H1 (cell line): ENCODE data around the gene AGBL4. TPM values are rescaled to one million over a fixed set of nuclear protein-coding genes. Genes with fewer than 3 reads are reported as not detected.

Source experiments
- CTCF ChIA-PET: fragments of 300-600 bp; sonication (Branson Sonifier 250); formaldehyde crosslinking; loops from one replicate; lab custom pipeline; 2021; ENCODE audit not compliant: partially characterized antibody; lab: Charles Lee
- POLR2A ChIA-PET: fragments of 300-600 bp; sonication (Branson Sonifier 250); formaldehyde crosslinking; loops from one replicate; lab custom pipeline; 2021; ENCODE audit warnings: inconsistent platforms; ENCODE audit not compliant: partially characterized antibody; lab: Charles Lee
- DNase-seq, 2 experiments: peaks; one replicate each; pipeline versions ENCODE4 v3.0.0 to v3.0.0-alpha.2; 2010 to 2022; ENCODE audit warnings: low spot score in 2 of 2, low read depth in 1 of 2, mixed read lengths in 1 of 2
- FAIRE-seq: peaks from 2 replicates; lab custom pipeline; 2011; peaks lifted over from hg19 to GRCh38; lab: Jason Lieb, UNC
- H2AFZ ChIP-seq: 2 replicates; pipeline ENCODE4 v1.8.1; 2012; ENCODE audit warnings: low read length, inconsistent platforms
- H2AK5ac ChIP-seq: 2 replicates; pipeline ENCODE4 v1.6.1; 2013; ENCODE audit warnings: low read depth, low read length
- H2BK120ac ChIP-seq: replicated peaks from 2 replicates; pipeline ENCODE3; 2013; ENCODE audit warnings: low read depth, low read length, inconsistent platforms
- H2BK12ac ChIP-seq: 2 replicates; pipeline ENCODE4 v1.6.1; 2013; ENCODE audit warnings: low read depth, low read length
- H2BK15ac ChIP-seq: 2 replicates; pipeline ENCODE4 v1.6.1; 2013; ENCODE audit warnings: low read length
- H2BK20ac ChIP-seq: 2 replicates; pipeline ENCODE4 v1.6.1; 2013; ENCODE audit warnings: low read length
- H2BK5ac ChIP-seq: 2 replicates; pipeline ENCODE4 v1.6.1; 2013; ENCODE audit warnings: low read depth, low read length
- H3K14ac ChIP-seq: 2 replicates; pipeline ENCODE4 v1.6.1; 2013; ENCODE audit warnings: inconsistent platforms; ENCODE audit not compliant: insufficient read length
- H3K18ac ChIP-seq: 2 replicates; pipeline ENCODE4 v1.6.1; 2013; ENCODE audit warnings: low read length; ENCODE audit errors: extremely low read depth
- H3K23ac ChIP-seq: 2 replicates; pipeline ENCODE4 v1.6.1; 2013; ENCODE audit warnings: inconsistent platforms; ENCODE audit not compliant: insufficient read length
- H3K23me2 ChIP-seq: 2 replicates; pipeline ENCODE4 v1.6.1; 2013; ENCODE audit warnings: low read depth, low read length
- H3K27ac ChIP-seq: 2 replicates; pipeline ENCODE4 v1.6.1; 2011; ENCODE audit warnings: low read depth, low read length, inconsistent platforms
- H3K27me3 ChIP-seq, 4 experiments: replicated peaks in 1 of 4; 1 replicate in 1 of 4; 2 replicates in 3 of 4; pipeline versions ENCODE4 v1.6.1 to v1.8.1; 2011 to 2013; ENCODE audit warnings: low read length in 3 of 4, mild to moderate bottlenecking in 3 of 4, inconsistent platforms in 2 of 4, mixed read lengths in 2 of 4, moderate library complexity in 1 of 4; ENCODE audit not compliant: control insufficient read depth in 3 of 4, insufficient read depth in 3 of 4; ENCODE audit errors: extremely low read depth in 1 of 4
- H3K36me3 ChIP-seq, 4 experiments: 2 replicates each; pipeline versions ENCODE4 v1.6.1 to v1.8.1; 2011 to 2013; ENCODE audit warnings: mild to moderate bottlenecking in 4 of 4, low read length in 3 of 4, moderate library complexity in 2 of 4, control low read depth in 1 of 4, inconsistent platforms in 1 of 4; ENCODE audit not compliant: insufficient read depth in 4 of 4, control insufficient read depth in 2 of 4
- H3K4ac ChIP-seq: replicated peaks from 2 replicates; pipeline ENCODE3; 2013; ENCODE audit warnings: low read length, low read depth, mixed read lengths, inconsistent platforms; ENCODE audit not compliant: insufficient read length
- H3K4me1 ChIP-seq, 4 experiments: replicated peaks in 1 of 4; 1 replicate in 1 of 4; 2 replicates in 3 of 4; pipeline versions ENCODE4 v1.6.1 to v1.8.1; 2011 to 2013; ENCODE audit warnings: low read length in 3 of 4, inconsistent platforms in 2 of 4, mixed read lengths in 1 of 4; ENCODE audit not compliant: insufficient read depth in 4 of 4, control insufficient read depth in 3 of 4
- H3K4me2 ChIP-seq, 2 experiments: 2 replicates each; pipeline versions ENCODE4 v1.6.1 to v1.8.1; 2011 to 2013; ENCODE audit warnings: low read depth in 2 of 2, low read length in 2 of 2, control low read depth in 1 of 2, inconsistent platforms in 1 of 2, mild to moderate bottlenecking in 1 of 2; ENCODE audit not compliant: insufficient read depth in 1 of 2
- H3K4me3 ChIP-seq, 4 experiments: fragments of 200-600, 300-600 bp in 1 of 4; sonication (generic), shearing (Covaris generic), sonication (Bioruptor Twin) in 1 of 4; 2 replicates each; pipeline versions ENCODE4 v1.5.1 to v1.8.1; 2011 to 2016; ENCODE audit warnings: low read length in 4 of 4, low read depth in 3 of 4, control low read depth in 2 of 4, inconsistent platforms in 2 of 4, mild to moderate bottlenecking in 2 of 4, mixed read lengths in 1 of 4, moderate library complexity in 1 of 4; ENCODE audit not compliant: insufficient read depth in 2 of 4; ENCODE audit errors: extremely low read depth in 1 of 4
- H3K56ac ChIP-seq: replicated peaks from 2 replicates; pipeline ENCODE3; 2013; ENCODE audit warnings: low read depth, mild to moderate bottlenecking, mixed read lengths, low read length, inconsistent platforms; ENCODE audit not compliant: insufficient read length
- H3K79me1 ChIP-seq: 2 replicates; pipeline ENCODE4 v1.6.1; 2013; ENCODE audit warnings: low read depth, low read length, control low read depth
- H3K79me2 ChIP-seq, 2 experiments: 2 replicates each; pipeline versions ENCODE4 v1.6.1 to v1.8.1; 2012 to 2013; ENCODE audit warnings: low read length in 2 of 2, mild to moderate bottlenecking in 2 of 2, inconsistent platforms in 1 of 2; ENCODE audit not compliant: insufficient read depth in 2 of 2, control insufficient read depth in 1 of 2
- H3K9ac ChIP-seq, 4 experiments: replicated peaks in 1 of 4; 1 replicate in 1 of 4; 2 replicates in 3 of 4; pipeline versions ENCODE4 v1.6.1 to v1.8.1; 2011 to 2013; ENCODE audit warnings: low read depth in 3 of 4, low read length in 3 of 4, control low read depth in 2 of 4, mild to moderate bottlenecking in 2 of 4, moderate library complexity in 2 of 4, inconsistent platforms in 1 of 4; ENCODE audit errors: extremely low read depth in 1 of 4
- H3K9me3 ChIP-seq, 2 experiments: 2 replicates each; pipeline versions ENCODE4 v1.6.1 to v1.8.1; 2012 to 2013; ENCODE audit warnings: mild to moderate bottlenecking in 2 of 2, moderate library complexity in 2 of 2, control low read depth in 1 of 2, inconsistent platforms in 1 of 2, low read depth in 1 of 2, low read length in 1 of 2, mixed read lengths in 1 of 2; ENCODE audit not compliant: insufficient read depth in 2 of 2
- H4K20me1 ChIP-seq, 2 experiments: replicated peaks in 1 of 2; 2 replicates each; pipeline versions ENCODE3 to v1.8.1; 2011 to 2013; ENCODE audit warnings: inconsistent platforms in 2 of 2, low read length in 2 of 2, mild to moderate bottlenecking in 1 of 2; ENCODE audit not compliant: insufficient read depth in 2 of 2, control insufficient read depth in 1 of 2
- H4K5ac ChIP-seq: 2 replicates; pipeline ENCODE4 v1.6.1; 2013; ENCODE audit warnings: low read length, low read depth, mixed read lengths, inconsistent platforms; ENCODE audit not compliant: insufficient read length
- H4K8ac ChIP-seq: 2 replicates; pipeline ENCODE4 v1.8.0; 2013; ENCODE audit warnings: mild to moderate bottlenecking, moderate library complexity, low read length, inconsistent platforms; ENCODE audit not compliant: insufficient read depth; ENCODE audit errors: extremely low read depth
- H4K91ac ChIP-seq: replicated peaks from 2 replicates; pipeline ENCODE3; 2013; ENCODE audit warnings: low read length, mixed read lengths, inconsistent platforms; ENCODE audit not compliant: insufficient read length
- CHD2 ChIP-seq: IDR thresholded peaks from 2 replicates; pipeline ENCODE4 v1.6.1; 2012; ENCODE audit warnings: low read length, improper control_type of control experiment
- CTBP2 ChIP-seq: IDR thresholded peaks from 2 replicates; pipeline ENCODE4 v1.7.0; 2011; ENCODE audit warnings: borderline replicate concordance, mild to moderate bottlenecking, moderate library complexity, mixed read lengths, low read length; ENCODE audit not compliant: insufficient read depth, insufficient read length
- JUN ChIP-seq: IDR thresholded peaks from 2 replicates; pipeline ENCODE4 v1.6.1; 2011; ENCODE audit warnings: low read depth, mild to moderate bottlenecking, improper control_type of control experiment, low read length
- KDM1A ChIP-seq: fragments of 200-600, 300-600 bp; sonication (generic); IDR thresholded peaks from 2 replicates; pipeline ENCODE4 v1.7.1; 2016; ENCODE audit warnings: mild to moderate bottlenecking, low read length, borderline replicate concordance
- KDM4A ChIP-seq: IDR thresholded peaks from one replicate; pipeline ENCODE4 v1.7.1; 2012; ENCODE audit warnings: low read depth, mild to moderate bottlenecking, moderate library complexity, low read length, inconsistent platforms; ENCODE audit not compliant: severe bottlenecking
- KDM5A ChIP-seq: fragments of 200-600 bp; IDR thresholded peaks from 2 replicates; pipeline ENCODE4 v1.7.1; 2012; ENCODE audit warnings: mild to moderate bottlenecking, low read length, inconsistent platforms, mixed read lengths
- PHF8 ChIP-seq: fragments of 200-600 bp; sonication (generic); conservative IDR thresholded peaks from 2 replicates; pipeline ENCODE4 v1.7.1; 2012; ENCODE audit warnings: low read depth, mild to moderate bottlenecking, inconsistent platforms, low read length, moderate library complexity
- POLR2A ChIP-seq, 2 experiments: IDR thresholded peaks; 1 replicate in 1 of 2; 2 replicates in 1 of 2; pipeline ENCODE4 v1.6.1; 2011; ENCODE audit warnings: low read depth in 2 of 2, low read length in 2 of 2, mild to moderate bottlenecking in 2 of 2; ENCODE audit errors: control extremely low read depth in 1 of 2
- POLR2AphosphoS5 ChIP-seq: IDR thresholded peaks from 2 replicates; pipeline ENCODE4 v1.6.1; 2011; ENCODE audit warnings: low read depth, low read length
- POU5F1 ChIP-seq: IDR thresholded peaks from 2 replicates; pipeline ENCODE4 v1.6.1; 2011; ENCODE audit warnings: low read depth, mild to moderate bottlenecking, low read length, moderate library complexity
- RXRA ChIP-seq: IDR thresholded peaks from 2 replicates; pipeline ENCODE4 v1.6.1; 2011; ENCODE audit warnings: low read depth, mild to moderate bottlenecking, low read length, moderate library complexity; ENCODE audit not compliant: insufficient read depth
- SIX5 ChIP-seq: IDR thresholded peaks from 2 replicates; pipeline ENCODE4 v1.6.1; 2011; ENCODE audit warnings: mild to moderate bottlenecking, low read depth, low read length
- SUZ12 ChIP-seq: fragments of 200-600 bp; sonication (generic); IDR thresholded peaks from 2 replicates; pipeline ENCODE4 v1.6.1; 2012; ENCODE audit warnings: mild to moderate bottlenecking, inconsistent platforms, low read length, moderate library complexity, mixed read lengths
- ZNF274 ChIP-seq: IDR thresholded peaks from 2 replicates; pipeline ENCODE4 v1.7.0; 2012; ENCODE audit warnings: low read length, borderline replicate concordance; ENCODE audit errors: extremely low read depth
- polyA plus RNA-seq, 7 experiments: library from polyadenylated mRNA; depleted of rRNA in 3 of 7; stranded (reverse) in 5 of 7; unstranded in 2 of 7; fragments of >200 nt in 5 of 7; fragments of 200-250 nt in 2 of 7; gene quantifications; 1 replicate in 5 of 7; 2 replicates in 1 of 7; 4 replicates in 1 of 7; pipeline versions ENCODE4 v1.2.1 to v1.2.3, GENCODE V29; 2011 to 2013; ENCODE audit warnings: missing spikeins in 2 of 7, mixed read lengths in 2 of 7
- total RNA-seq: library from RNA; stranded (reverse); fragmentation: NEBNext Ultra II Directional; extraction: Animal tissue kit (Norgen Biotek cat#: 25700); gene quantifications from 2 replicates; pipeline ENCODE4 v1.2.1, GENCODE V29; 2021
- TF ChIP-seq, protein P1 (sequence below): IDR thresholded peaks from 2 replicates; pipeline ENCODE4 v1.6.1; 2012; ENCODE audit warnings: inconsistent platforms

AGBL4 gene
- total and polyA plus RNA-seq, 2 of the 8 experiments (the other 6 are each of a cell fraction or from before 2014, with no cell fraction given) = 0.41 to 0.45 TPM

DNA sequence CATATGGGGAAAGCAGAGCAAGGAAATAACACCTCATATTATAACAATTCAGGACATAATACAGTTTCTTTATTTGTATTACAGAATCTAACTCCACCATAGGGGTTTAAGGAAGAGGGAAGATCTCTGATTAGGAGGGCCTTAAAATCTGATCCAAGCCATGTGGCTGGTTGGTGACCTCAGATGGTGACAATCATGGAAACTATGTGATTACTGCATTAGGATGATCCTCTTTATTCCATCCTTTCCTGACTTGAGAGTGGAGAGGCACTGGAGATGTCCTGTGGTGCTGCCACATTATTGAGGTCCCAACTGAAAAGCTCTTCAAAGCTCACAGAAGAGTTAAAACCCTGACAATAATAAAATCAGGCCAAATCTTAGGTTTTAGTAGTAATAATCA, 1078.9 kb downstream of the AGBL4 start:
- no peak overlapping the region for H3K27ac ChIP-seq
- TF ChIP-seq CTBP2 = no peak
- no peak for TF ChIP-seq KDM4A
- TF ChIP-seq, protein P1, sequence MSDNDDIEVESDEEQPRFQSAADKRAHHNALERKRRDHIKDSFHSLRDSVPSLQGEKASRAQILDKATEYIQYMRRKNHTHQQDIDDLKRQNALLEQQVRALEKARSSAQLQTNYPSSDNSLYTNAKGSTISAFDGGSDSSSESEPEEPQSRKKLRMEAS = no peak
- no peak for TF ChIP-seq PHF8
- TF ChIP-seq SIX5 = no peak
- TF ChIP-seq KDM5A = no peak
- no peak for TF ChIP-seq CHD2
- TF ChIP-seq ZNF274 = no peak
- no peak for TF ChIP-seq KDM1A
- no peak for TF ChIP-seq POLR2AphosphoS5
- TF ChIP-seq JUN = no peak
- TF ChIP-seq RXRA = no peak
- TF ChIP-seq SUZ12 = no peak
- no peak for TF ChIP-seq POU5F1
- no peak for TF ChIP-seq POLR2A (IDR thresholded peaks at IDR 0.05; ENCODE audit: control extremely low read depth in 1 of 2, low read depth in 2 of 2, low read length in 2 of 2)

More for the DNA sequence above, 1078.9 kb downstream of the AGBL4 start:
- H3K23ac ChIP-seq = no peak overlapping the region
- no peak overlapping the region for H3K4ac ChIP-seq
- no peaks in the 10 kb centered on the region for H3K27me3 ChIP-seq
- H4K91ac ChIP-seq = no peak overlapping the region
- H3K14ac ChIP-seq = no peak overlapping the region
- no peak overlapping the region for H4K5ac ChIP-seq
- H2AFZ ChIP-seq = no peak overlapping the region
- no peak overlapping the region for H3K18ac ChIP-seq
- H2BK15ac ChIP-seq = no peak overlapping the region
- no peak overlapping the region for H3K4me2 ChIP-seq
- no peak overlapping the region for H3K4me3 ChIP-seq
- POLR2A ChIA-PET = no interaction called here
- H3K4me1 ChIP-seq = no peaks in the 10 kb centered on the region
- no peaks in the 10 kb centered on the region for H3K23me2 ChIP-seq
- DNase-seq (no peak), FAIRE-seq (no peak)
- no peaks in the 10 kb centered on the region for H3K79me1 ChIP-seq
- CTCF ChIA-PET = no interaction called here
- H3K9me3 ChIP-seq = peaks cover 79 to 92% of the 10 kb centered on the region in 2 experiments
- no peaks in the 10 kb centered on the region for H3K79me2 ChIP-seq
- H3K9ac ChIP-seq = no peak overlapping the region
- no peak overlapping the region for H2AK5ac ChIP-seq
- H3K36me3 ChIP-seq = no peaks in the 10 kb centered on the region
- H2BK12ac ChIP-seq = no peak overlapping the region
- no peak overlapping the region for H3K56ac ChIP-seq
- H2BK120ac ChIP-seq = no peak overlapping the region
- H4K8ac ChIP-seq = no peak overlapping the region
- no peak overlapping the region for H2BK5ac ChIP-seq
- no peaks in the 10 kb centered on the region for H4K20me1 ChIP-seq
- no peak overlapping the region for H2BK20ac ChIP-seq
